ENCODE measurements around the gene KCNQ2.

DNA sequence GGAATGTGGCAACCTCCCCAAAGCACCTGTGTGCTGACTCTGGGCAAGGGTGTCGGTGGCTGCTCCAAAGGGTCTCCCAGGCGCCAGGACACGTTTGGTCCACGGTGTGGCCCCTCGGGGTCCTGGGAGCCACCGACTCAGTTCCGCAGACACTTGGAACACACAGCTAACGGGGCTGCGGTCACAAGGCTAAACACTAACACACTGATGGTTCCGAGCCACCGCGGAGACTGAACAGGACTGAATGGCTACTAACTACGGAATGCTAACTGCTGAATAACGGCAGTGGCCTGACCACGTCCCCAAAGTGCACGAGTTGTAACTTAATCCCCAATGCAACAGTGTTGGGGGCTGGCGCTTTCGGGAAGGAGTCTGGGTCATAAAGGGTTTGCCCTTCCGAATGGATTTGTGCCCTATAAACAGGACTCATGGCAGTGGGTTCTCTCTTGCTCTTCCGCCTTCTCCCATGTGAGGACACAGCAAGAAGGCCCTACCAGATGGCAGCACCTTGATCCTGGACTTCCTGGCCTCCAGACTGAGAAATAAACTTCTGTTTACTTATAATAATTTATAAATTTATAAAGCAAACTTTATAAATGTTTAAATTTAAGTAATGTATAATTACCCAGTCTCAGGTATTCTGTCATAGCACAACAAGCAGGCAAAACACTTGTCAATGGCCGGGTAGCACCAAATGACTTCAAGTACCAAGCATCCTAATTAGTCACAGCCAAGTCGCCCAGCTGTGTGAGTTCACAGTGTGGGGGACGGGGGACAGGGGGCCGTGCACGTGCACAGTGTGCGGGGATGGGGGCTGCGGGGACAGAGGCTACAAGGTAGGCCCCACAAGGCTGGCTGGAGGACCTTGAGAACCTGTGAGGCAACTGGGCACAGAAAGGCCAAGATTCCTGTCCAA is 28.7 kb upstream of the KCNQ2 start:
- TF ChIP-seq POLR2A (IDR thresholded peaks at IDR 0.05), result no peak
- TF ChIP-seq, protein P1, sequence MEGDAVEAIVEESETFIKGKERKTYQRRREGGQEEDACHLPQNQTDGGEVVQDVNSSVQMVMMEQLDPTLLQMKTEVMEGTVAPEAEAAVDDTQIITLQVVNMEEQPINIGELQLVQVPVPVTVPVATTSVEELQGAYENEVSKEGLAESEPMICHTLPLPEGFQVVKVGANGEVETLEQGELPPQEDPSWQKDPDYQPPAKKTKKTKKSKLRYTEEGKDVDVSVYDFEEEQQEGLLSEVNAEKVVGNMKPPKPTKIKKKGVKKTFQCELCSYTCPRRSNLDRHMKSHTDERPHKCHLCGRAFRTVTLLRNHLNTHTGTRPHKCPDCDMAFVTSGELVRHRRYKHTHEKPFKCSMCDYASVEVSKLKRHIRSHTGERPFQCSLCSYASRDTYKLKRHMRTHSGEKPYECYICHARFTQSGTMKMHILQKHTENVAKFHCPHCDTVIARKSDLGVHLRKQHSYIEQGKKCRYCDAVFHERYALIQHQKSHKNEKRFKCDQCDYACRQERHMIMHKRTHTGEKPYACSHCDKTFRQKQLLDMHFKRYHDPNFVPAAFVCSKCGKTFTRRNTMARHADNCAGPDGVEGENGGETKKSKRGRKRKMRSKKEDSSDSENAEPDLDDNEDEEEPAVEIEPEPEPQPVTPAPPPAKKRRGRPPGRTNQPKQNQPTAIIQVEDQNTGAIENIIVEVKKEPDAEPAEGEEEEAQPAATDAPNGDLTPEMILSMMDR (IDR thresholded peaks at IDR 0.05), result no peak

All from adrenal gland (tissue), 5 donors.